Measurements from ENCODE around the gene CD247.

- TF ChIP-seq CTCF (IDR thresholded peaks at IDR 0.05; ENCODE audit: borderline replicate concordance, extremely low read depth, low read length, poor library complexity, severe bottlenecking), result no peak
- no peak for TF ChIP-seq EZH2 (IDR thresholded peaks at IDR 0.05; ENCODE audit: borderline replicate concordance, low read depth, low read length, severe bottlenecking)
These were observed 50.6 kb downstream of the CD247 start for GRCh38 chr1:167467752-167468151.
